Erythroblast (primary cell): ENCODE results near the gene HIP1.
"Not testable (repeated sequence)": the region's sequence is repeated elsewhere in the genome, so short reads cannot be mapped to it uniquely, and the experiment has no call there.

Experiments used
- DNase-seq, 2 experiments: peaks; one replicate each; lab custom pipeline; 2025; lab: John Stamatoyannopoulos, UW
- GATA1 ChIP-seq: IDR thresholded peaks from 2 replicates; pipeline ENCODE4 v1.6.1; 2011; ENCODE audit warnings: low read depth, mild to moderate bottlenecking, control low read depth, low read length, moderate library complexity
- POLR2A ChIP-seq: IDR thresholded peaks from 2 replicates; pipeline ENCODE4 v1.6.1; 2011; ENCODE audit warnings: mild to moderate bottlenecking, low read length

HIP1 gene

GRCh38 chr7:75687246-75688088 lies 51.3 kb downstream of the HIP1 start:
- TF ChIP-seq GATA1 (no peak), POLR2A (no peak)
- DNase-seq, result no peak

- no peak for TF ChIP-seq GATA1
- TF ChIP-seq POLR2A, result no peak
- no peak for DNase-seq
Observed at GRCh38 chr7:75686551-75686950, 52.2 kb downstream of the HIP1 start.

GRCh38 chr7:75682052-75682451 lies 56.7 kb downstream of the HIP1 start:
- not testable (repeated sequence) for DNase-seq

GRCh38 chr7:75679060-75679459 lies 59.7 kb downstream of the HIP1 start:
- no peak for DNase-seq
- no peak for TF ChIP-seq POLR2A
- TF ChIP-seq GATA1, result no peak

GRCh38 chr7:75669579-75669978 lies 69.2 kb downstream of the HIP1 start:
- DNase-seq, result no peak

GRCh38 chr7:75667938-75668337 lies 70.8 kb downstream of the HIP1 start:
- DNase-seq, result no peak
- no peak for TF ChIP-seq POLR2A
- no peak for TF ChIP-seq GATA1

More at GRCh38 chr7:75669579-75669978, 69.2 kb downstream of the HIP1 start:
- TF ChIP-seq POLR2A (no peak), GATA1 (no peak)

- peak; percentile 59 to 66 for DNase-seq
- no peak for TF ChIP-seq POLR2A
- no peak for TF ChIP-seq GATA1
Observed at GRCh38 chr7:75663302-75663907, 75.3 kb downstream of the HIP1 start.

- TF ChIP-seq POLR2A (no peak), GATA1 (no peak)
- DNase-seq, result no peak
Observed at GRCh38 chr7:75662579-75663301, 76.0 kb downstream of the HIP1 start.

- no peak for DNase-seq
- TF ChIP-seq POLR2A, result no peak
Observed at GRCh38 chr7:75660566-75661215, 78.0 kb downstream of the HIP1 start.

GRCh38 chr7:75658802-75659201 lies 79.9 kb downstream of the HIP1 start:
- no peak for TF ChIP-seq POLR2A
- no peak for TF ChIP-seq GATA1

GRCh38 chr7:75658369-75658768 lies 80.4 kb downstream of the HIP1 start:
- DNase-seq, result no peak
- TF ChIP-seq POLR2A, result no peak

More at GRCh38 chr7:75658802-75659201, 79.9 kb downstream of the HIP1 start:
- no peak for DNase-seq

GRCh38 chr7:75657866-75658265 lies 80.9 kb downstream of the HIP1 start:
- DNase-seq, result no peak
- TF ChIP-seq POLR2A (no peak), GATA1 (no peak)

GRCh38 chr7:75656740-75657139 lies 82.0 kb downstream of the HIP1 start:
- DNase-seq, result no peak
- TF ChIP-seq GATA1 (no peak), POLR2A (no peak)

GRCh38 chr7:75655536-75655935 lies 83.2 kb downstream of the HIP1 start:
- DNase-seq, result no peak
- no peak for TF ChIP-seq POLR2A
- TF ChIP-seq GATA1, result no peak
